ENCODE results near the gene HIVEP3.

Gene HIVEP3

DNA sequence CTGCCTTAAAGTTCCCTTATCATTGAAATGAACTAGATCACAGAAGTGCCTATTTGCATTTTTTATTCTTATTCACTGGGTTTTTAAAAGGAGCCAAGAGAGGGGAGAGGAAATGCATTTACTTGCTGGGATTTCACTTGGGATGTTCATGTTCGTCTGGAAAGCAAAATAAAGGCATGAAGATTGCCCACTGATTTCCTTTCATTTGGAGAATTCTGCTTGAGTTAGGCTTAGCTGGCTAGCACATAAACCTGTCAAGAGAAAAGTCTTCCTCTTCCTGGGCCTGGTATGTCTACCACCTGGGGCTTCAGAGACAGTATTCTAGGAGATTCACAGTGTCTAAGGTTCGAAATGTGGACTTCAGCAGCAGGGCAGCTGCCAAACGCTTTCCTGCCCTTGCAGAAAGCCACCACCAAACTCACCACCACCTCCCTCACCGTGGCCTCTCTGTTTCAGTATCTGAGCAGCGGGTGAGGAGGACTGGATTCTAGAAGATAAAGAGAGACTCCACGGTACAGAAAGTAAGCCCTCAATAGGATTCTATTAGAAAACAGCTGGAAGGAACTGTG lies 44.5 kb downstream of the HIVEP3 start:
- no peak for DNase-seq (ENCODE audit: low read depth)

- DNase-seq (ENCODE audit: low read depth), result no peak
Observed at GRCh38 chr1:41872074-41872473, 46.6 kb downstream of the HIVEP3 start.

DNA sequence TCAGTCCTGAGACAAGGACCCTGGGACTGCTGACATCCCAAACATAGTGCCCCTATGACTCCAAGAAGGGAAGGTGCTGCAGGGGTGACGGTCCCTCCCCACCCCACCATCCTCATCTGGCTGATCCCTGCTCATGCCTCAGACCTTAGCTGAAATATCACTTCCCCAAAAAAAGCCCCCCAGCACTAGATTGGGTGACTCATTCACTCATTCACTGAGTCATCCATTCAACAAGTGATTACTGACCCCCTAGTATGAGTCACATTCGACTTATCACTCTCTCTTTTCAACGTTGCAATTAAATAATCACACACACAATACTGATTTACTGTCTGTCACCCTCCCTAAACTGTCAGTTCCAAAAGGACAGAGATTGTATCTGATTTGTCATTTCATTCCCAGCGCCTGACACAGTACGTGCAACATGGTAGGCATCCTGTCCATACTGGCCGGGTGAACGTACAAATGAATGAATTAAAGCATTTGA lies 48.6 kb downstream of the HIVEP3 start:
- no peak for DNase-seq (ENCODE audit: low read depth)

DNA sequence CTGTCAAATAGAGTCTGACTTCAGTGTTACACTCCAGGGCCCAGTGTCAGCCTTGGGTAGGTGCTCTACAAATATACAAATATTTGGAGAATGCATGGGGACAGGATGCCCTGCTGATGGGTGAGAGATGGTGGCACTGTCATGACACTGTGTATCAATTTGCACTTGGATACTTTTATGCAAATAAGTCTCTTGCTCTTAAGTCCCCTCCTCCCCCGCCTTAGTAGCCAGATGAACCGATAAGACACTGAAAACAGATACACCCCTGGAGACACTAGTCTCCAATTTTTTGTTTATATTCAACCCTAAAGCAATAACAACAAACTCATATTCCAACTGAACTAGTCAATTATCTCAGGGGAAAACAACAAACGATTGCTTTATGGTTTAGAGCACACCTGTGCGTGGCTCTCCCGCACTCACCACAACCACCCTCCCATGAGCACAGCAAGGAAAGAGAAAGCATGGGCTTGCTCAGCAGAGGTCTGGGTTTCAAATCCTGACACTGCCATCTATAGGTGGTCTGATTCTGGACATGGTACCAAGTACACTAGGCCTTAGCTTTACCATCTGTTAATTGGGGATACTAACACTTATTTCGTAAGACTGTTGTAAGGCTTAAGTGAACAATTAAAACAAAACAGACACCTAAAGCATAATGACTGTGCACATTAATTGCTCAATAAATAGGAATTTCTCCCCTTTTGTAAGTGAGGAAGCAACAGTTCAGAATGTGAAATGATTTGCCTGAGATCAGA lies 50.3 kb downstream of the HIVEP3 start:
- no peak for DNase-seq (ENCODE audit: low read depth)

- DNase-seq (ENCODE audit: low read depth), result no peak
Observed at GRCh38 chr1:41866285-41866684, 52.4 kb downstream of the HIVEP3 start.

DNA sequence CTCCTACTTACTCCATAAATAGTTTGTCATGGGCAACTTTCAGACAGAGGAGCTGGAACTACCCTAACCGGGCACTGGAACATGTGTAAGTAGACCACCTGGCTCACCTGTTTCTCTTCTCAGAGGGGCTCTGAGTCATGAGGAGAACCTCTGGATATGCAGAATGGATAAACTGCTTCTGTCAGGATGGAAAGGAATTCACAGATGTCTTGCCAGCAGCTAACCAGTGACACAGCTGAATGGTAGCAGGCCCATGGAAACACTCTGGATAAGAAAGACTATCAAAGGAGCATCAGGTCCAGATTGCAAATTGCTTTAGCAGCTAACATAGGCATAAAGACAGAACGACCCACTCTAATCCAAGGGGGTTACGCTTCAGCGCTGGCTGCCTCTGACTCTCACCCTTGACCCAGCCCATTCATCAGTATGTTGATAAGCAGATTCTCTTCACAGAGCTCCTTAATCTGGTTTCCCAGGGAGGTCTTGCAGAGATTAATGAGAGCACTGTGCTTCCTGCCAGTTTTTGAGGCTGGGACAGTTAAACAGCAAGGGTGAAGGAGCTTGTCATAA lies 54.2 kb downstream of the HIVEP3 start:
- no peak for DNase-seq (ENCODE audit: low read depth)

DNA sequence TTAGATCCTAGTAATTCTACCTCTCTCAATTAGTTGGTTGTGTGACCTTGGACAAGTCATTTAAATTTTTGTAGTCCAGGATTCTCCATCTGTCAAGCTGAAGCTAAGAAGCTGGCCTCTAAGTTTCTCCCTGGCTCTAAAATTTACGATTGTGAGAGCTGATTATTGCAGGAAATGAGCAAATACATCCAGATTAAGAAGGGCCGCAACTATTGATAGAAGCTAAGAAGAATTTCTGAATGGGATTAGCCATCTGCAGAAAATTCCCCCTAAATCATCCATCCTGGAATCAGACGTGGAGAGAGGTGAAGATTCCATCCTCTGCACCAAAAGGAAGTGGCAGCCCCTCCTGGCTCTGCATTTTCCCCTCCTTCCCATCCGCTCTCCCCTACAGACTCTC lies 55.0 kb downstream of the HIVEP3 start:
- DNase-seq (ENCODE audit: low read depth), result no peak

DNA sequence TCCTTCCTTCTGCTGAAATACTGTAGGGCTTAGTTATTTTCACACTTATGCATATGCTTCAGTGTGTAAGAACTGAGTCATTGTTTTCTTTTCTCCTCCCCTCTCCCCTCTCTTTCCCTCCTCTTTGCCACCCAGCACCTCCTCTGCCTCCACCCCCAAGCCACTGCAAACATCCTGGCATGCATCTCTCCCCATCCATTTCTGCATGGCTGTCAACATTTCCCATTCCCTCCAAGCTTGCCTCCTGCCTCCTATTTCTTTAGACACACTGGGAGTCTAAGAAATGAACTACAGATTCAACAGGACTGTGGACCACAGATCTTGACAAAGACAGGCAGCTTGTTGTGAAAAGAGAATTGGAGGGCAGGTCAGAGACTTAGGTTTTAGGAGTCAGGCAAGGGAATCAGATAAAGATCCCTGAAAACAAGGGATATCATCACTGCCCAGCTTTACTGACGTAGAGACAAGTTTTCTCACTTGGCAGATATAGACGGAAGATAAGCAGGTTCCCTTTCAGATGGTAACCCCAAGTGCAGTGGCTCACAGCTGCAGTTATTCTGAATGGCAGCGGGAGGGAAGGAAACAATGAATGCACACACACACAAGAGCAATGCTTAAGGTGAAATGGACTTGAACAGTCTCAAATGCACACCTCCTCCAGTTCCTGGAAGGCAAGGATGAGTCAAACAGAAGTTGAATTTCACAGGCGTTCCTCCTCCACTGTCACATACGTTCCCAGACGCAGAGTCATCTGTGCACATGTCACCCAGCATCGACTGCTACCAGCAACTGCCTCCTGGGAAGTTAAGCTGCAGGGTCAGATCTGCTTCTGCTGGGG lies 56.1 kb downstream of the HIVEP3 start:
- DNase-seq (ENCODE audit: low read depth), result no peak

DNA sequence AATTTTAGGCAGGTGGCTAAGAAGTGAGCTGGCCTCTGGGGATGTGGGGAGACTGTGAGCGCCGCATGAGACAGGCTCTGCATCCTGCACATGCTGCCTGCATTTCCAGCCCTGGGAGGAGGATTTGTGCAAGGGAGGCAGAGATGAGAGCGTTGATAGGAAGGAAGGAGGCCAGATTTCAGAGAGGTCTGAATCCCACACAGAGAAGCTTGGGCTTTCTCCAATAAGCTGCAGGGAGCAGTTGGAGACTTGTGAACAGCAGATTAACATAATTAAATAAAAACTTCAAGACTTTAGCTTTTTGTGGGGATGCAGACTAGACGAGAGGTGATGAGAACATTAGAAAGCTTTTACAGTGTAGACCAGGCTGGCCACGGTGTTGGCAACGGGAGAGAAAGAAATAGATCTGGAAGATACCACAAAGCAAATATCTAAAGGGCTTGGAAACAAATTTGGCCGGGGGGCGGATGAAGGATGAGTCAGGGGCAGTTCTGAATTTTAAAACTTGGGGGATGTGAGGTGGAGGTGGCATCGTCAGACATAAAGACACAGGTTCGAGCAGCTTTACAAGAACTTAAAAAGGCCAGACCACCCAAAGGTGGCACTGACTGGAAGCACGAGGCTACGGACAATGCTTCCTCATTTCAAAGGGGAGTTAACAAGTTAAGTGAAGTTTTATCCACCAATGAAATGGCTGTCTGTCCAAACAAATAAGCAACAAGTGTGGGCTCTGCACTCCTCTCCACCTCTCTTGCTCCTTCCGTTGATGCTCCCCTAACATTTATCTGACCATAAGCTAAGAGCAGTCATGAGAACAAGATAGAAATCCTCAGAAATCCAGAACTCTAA lies 57.0 kb downstream of the HIVEP3 start:
- DNase-seq (ENCODE audit: low read depth), result no peak

DNA sequence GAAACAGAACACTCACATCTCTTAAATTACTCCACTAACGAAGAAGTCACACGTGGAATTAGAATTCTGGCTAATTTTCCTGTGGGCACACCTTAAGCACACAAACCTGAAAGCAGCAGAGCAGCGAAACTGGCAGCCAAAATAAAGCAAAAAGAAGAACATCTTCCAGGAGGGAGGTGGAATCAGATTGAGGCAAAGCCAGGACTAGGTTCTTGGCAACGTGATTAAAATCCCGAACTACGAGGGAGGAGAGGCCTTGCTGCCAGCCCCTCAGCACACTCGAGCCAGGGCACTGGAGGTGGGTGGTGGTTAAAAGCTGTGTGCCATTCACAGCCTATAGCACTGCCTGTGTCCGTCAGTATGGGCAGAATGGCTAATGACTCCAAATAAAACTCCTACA lies 58.0 kb downstream of the HIVEP3 start:
- DNase-seq (ENCODE audit: low read depth), result no peak

DNA sequence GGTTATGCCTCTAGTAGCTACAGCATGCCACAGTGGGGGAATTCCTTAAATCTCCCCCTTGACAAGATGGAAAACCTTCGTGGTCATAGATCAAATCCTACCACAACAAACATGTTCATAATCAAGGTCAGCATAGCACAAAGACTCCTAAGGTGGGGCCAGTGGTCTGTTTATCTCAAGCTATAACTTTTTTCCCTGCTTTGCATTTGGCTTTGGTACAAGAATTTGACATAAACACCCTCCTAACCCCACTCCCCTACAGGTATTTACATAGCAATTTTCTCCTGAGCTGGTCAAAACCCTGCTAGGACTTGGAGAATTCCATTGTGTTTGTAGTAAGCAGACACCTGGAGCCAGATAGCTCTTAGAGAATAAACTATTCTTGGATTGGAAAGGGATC lies 58.5 kb downstream of the HIVEP3 start:
- no peak for DNase-seq (ENCODE audit: low read depth)

DNA sequence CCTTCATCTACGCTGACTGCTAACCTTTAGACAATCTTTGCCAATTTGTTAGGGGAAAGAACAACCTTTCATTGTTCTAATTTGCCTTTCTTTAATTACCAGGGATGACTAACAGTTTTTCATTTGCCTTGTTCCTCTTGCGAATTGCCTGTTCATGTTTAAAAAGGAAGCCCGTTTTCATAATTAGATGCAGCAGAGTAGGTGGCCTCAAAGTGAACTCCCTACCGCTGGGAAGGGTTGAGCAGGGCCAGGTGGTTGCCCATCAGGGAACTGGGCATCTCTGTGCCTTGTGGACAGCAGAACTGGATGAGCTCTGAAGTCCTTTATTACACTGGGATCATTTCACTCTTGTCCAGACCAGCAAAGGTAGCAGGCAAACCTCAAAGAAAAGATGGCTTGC lies 59.0 kb downstream of the HIVEP3 start:
- no peak for DNase-seq (ENCODE audit: low read depth)

DNA sequence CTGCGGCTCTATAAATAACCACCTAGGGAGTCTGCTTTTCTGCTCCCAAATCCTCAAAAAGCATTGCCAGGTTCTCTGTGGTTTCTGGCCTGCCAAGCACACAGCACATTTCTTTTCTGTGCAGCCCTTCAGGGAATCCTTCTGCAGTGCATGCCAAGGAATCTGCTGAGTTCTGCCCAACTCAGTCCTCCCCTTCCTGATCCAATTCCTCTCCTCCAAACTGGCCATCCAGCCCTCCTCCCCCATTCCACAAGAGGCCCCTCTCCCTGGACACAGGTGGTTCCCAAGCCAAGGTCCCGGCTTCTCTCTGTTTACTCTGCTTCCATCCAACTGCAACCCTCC lies 61.8 kb downstream of the HIVEP3 start:
- no peak for DNase-seq (ENCODE audit: low read depth)

GRCh38 chr1:41856151-41856943 lies 62.4 kb downstream of the HIVEP3 start:
- no peak for DNase-seq (ENCODE audit: low read depth)

DNA sequence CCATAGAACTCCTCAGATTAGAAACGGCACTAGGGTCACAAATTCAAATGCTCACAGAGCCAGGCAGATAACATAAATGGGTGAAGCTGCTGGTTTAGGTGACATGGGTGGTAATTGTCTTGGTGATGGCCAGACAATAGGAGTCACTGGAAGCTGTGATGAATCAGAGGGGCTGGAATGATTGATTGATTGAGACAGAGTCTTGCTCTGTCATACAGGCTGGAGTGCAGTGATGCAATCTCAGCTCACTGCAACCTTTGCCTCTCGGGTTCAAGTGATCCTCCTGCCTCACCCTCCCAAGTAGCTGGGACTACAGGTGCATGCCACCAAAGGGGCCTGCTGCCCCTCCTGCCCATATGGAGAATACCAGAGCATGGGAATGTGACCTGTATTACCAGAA lies 63.0 kb downstream of the HIVEP3 start:
- DNase-seq (ENCODE audit: low read depth), result no peak

GRCh38 chr1:41853907-41854306 lies 64.8 kb downstream of the HIVEP3 start:
- DNase-seq (ENCODE audit: low read depth), result no peak

GRCh38 chr1:41852091-41852490 lies 66.6 kb downstream of the HIVEP3 start:
- no peak for DNase-seq (ENCODE audit: low read depth)

DNA sequence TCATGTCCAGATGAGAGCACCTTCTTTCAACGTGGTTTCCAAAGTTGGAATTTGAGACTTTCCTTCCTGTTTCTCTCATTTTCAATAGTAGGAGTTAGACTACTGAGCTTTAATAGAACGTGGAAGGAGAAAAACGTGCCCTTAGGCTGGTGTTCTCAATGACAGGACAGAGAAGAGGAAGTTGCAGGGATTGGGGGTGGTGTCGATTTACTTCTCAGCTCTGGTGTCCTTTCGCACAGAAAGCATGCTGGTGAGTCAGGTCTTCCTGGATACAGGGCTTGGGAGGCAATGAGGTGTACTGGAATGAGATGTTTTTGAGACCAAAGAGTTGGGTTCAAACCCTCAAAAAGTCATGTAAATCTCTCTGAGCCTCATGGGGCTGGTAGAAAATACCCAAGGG lies 67.1 kb downstream of the HIVEP3 start:
- no peak for DNase-seq (ENCODE audit: low read depth)

- no peak for DNase-seq (ENCODE audit: low read depth)
Observed at GRCh38 chr1:41850029-41850428, 68.7 kb downstream of the HIVEP3 start.

GRCh38 chr1:41849211-41849759 lies 69.4 kb downstream of the HIVEP3 start:
- no peak for DNase-seq (ENCODE audit: low read depth)

Data from stimulated activated CD8-positive, alpha-beta memory T cell treated with anti-CD3 and anti-CD28 coated beads, Interleukin-15, amount 100 ng/mL, for 24 hours (primary cell).